Mesendoderm (in vitro differentiated cells): Measurements from ENCODE around the gene IQCK. TPM values are rescaled to one million over a fixed set of nuclear protein-coding genes. Genes with fewer than 3 reads are reported as not detected.

Source experiments
- DNase-seq: peaks from one replicate; pipeline ENCODE4 v3.0.0; 2013
- H2AK5ac ChIP-seq: 2 replicates; pipeline ENCODE4 v1.6.1; 2013; ENCODE audit warnings: low read length, inconsistent platforms
- H2BK120ac ChIP-seq: 2 replicates; pipeline ENCODE4 v1.6.1; 2013; ENCODE audit warnings: low read depth, mild to moderate bottlenecking, low read length, moderate library complexity, mixed read lengths
- H2BK15ac ChIP-seq: replicated peaks from 2 replicates; pipeline ENCODE4 v1.6.1; 2013; ENCODE audit warnings: low read depth, mild to moderate bottlenecking, moderate library complexity
- H2BK5ac ChIP-seq: 2 replicates; pipeline ENCODE4 v1.6.1; 2013; ENCODE audit warnings: low read length, inconsistent platforms
- H3K18ac ChIP-seq: 2 replicates; pipeline ENCODE4 v1.6.1; 2013; ENCODE audit warnings: mild to moderate bottlenecking, low read length, mixed read lengths
- H3K23ac ChIP-seq: one replicate; pipeline ENCODE4 v1.6.1; 2013; ENCODE audit warnings: low read length
- H3K27ac ChIP-seq: 2 replicates; pipeline ENCODE4 v1.5.1; 2013; ENCODE audit warnings: low read depth, mild to moderate bottlenecking, inconsistent platforms, low read length, moderate library complexity
- H3K27me3 ChIP-seq: 2 replicates; pipeline ENCODE4 v1.6.1; 2013; ENCODE audit warnings: low read length, control low read depth, mild to moderate bottlenecking, inconsistent platforms; ENCODE audit not compliant: insufficient read depth, poor library complexity
- H3K36me3 ChIP-seq: 2 replicates; pipeline ENCODE4 v1.6.1; 2013; ENCODE audit warnings: low read length, inconsistent platforms; ENCODE audit not compliant: control insufficient read depth, insufficient read depth
- H3K4ac ChIP-seq: one replicate; pipeline ENCODE4 v1.6.1; 2013; ENCODE audit warnings: low read depth, mild to moderate bottlenecking, low read length, moderate library complexity
- H3K4me1 ChIP-seq: 2 replicates; pipeline ENCODE4 v1.6.1; 2013; ENCODE audit warnings: low read depth, low read length, inconsistent platforms; ENCODE audit not compliant: control insufficient read depth
- H3K4me2 ChIP-seq: 2 replicates; pipeline ENCODE4 v1.6.1; 2013; ENCODE audit warnings: low read length
- H3K4me3 ChIP-seq: 2 replicates; pipeline ENCODE4 v1.5.1; 2013; ENCODE audit warnings: mild to moderate bottlenecking, low read length
- H3K56ac ChIP-seq: one replicate; pipeline ENCODE4 v1.6.1; 2013; ENCODE audit warnings: low read length
- H3K79me1 ChIP-seq: 2 replicates; pipeline ENCODE4 v1.6.1; 2013; ENCODE audit warnings: low read length, inconsistent platforms
- H3K79me2 ChIP-seq: 2 replicates; pipeline ENCODE4 v1.6.1; 2013; ENCODE audit warnings: mild to moderate bottlenecking, low read length; ENCODE audit not compliant: control insufficient read depth, insufficient read depth
- H3K9ac ChIP-seq: 2 replicates; pipeline ENCODE4 v1.6.1; 2013; ENCODE audit warnings: low read length, inconsistent platforms
- H4K5ac ChIP-seq: one replicate; pipeline ENCODE4 v1.6.1; 2013; ENCODE audit warnings: low read length
- H4K8ac ChIP-seq: one replicate; pipeline ENCODE4 v1.6.1; 2013; ENCODE audit warnings: low read depth, mild to moderate bottlenecking, control low read depth, low read length, moderate library complexity
- WGBS: extraction: QIAGEN DNeasy Blood & Tissue Kit; methylation state at CpG from one replicate; pipeline ENCODE4 v1.1.7; 2013; ENCODE audit warnings: low lambda C conversion rate, missing lambda C conversion rate; ENCODE audit not compliant: insufficient coverage; ENCODE audit errors: extremely low coverage; 5-methylcytosine and 5-hydroxymethylcytosine counted together
- small RNA-seq: library from polyadenylated mRNA; stranded (forward); fragments of <200 nt; extraction: miRNeasy Mini kit (QIAGEN cat#:217004); gene quantifications from one replicate; pipeline ENCODE3, GENCODE V24; 2013; ENCODE audit not compliant: insufficient read depth

Gene IQCK

GRCh38 chr16:19898924-19899604, 181.0 kb downstream of the IQCK start:
- no peak overlapping the region for H4K5ac ChIP-seq
- no peaks in the 10 kb centered on the region for H3K36me3 ChIP-seq
- no peak overlapping the region for H2BK120ac ChIP-seq
- no peak overlapping the region for H2AK5ac ChIP-seq
- no peak overlapping the region for H3K4ac ChIP-seq
- WGBS, result no CpG with 5 or more reads among the region's 13 CpGs
- no peak overlapping the region for H4K8ac ChIP-seq
- H3K79me1 ChIP-seq, result no peaks in the 10 kb centered on the region
- H3K56ac ChIP-seq, result peak overlapping the region; percentile 58
- H3K23ac ChIP-seq, result no peak overlapping the region
- no peak overlapping the region for H3K27ac ChIP-seq
- H2BK15ac ChIP-seq, result no peak overlapping the region
- H3K79me2 ChIP-seq, result no peaks in the 10 kb centered on the region
- H3K9ac ChIP-seq, result peak overlapping the region; percentile 30
- DNase-seq, result peak; percentile 79
- no peak overlapping the region for H3K18ac ChIP-seq
- no peak overlapping the region for H3K4me2 ChIP-seq
- no peak overlapping the region for H3K4me3 ChIP-seq
- H3K27me3 ChIP-seq, result no peaks in the 10 kb centered on the region
- no peak overlapping the region for H2BK5ac ChIP-seq
- no peaks in the 10 kb centered on the region for H3K4me1 ChIP-seq

- Histone ChIP-seq H3K79me1 (no peaks in the 10 kb centered on the region), H3K56ac (no peak overlapping the region), H3K23ac (no peak overlapping the region), H3K36me3 (no peaks in the 10 kb centered on the region), H3K4ac (no peak overlapping the region), H3K27me3 (no peaks in the 10 kb centered on the region), H3K4me2 (no peak overlapping the region), H3K27ac (no peak overlapping the region), H3K4me1 (no peaks in the 10 kb centered on the region), H3K9ac (no peak overlapping the region), H4K8ac (no peak overlapping the region), H2BK5ac (no peak overlapping the region), H2AK5ac (no peak overlapping the region), H2BK120ac (no peak overlapping the region), H3K4me3 (no peak overlapping the region), H3K18ac (no peak overlapping the region), H3K79me2 (no peaks in the 10 kb centered on the region), H4K5ac (no peak overlapping the region), H2BK15ac (no peak overlapping the region)
- WGBS, result no CpG with 5 or more reads among the region's 5 CpGs
- no peak for DNase-seq
Observed at GRCh38 chr16:19899605-19899955, 181.5 kb downstream of the IQCK start.

GRCh38 chr16:19901164-19901563, 183.1 kb downstream of the IQCK start:
- Histone ChIP-seq H3K79me2 (no peaks in the 10 kb centered on the region), H2AK5ac (no peak overlapping the region), H3K4me1 (no peaks in the 10 kb centered on the region), H4K5ac (no peak overlapping the region), H3K23ac (no peak overlapping the region), H3K4me2 (no peak overlapping the region), H3K4ac (no peak overlapping the region), H3K18ac (no peak overlapping the region), H3K27ac (no peak overlapping the region), H2BK120ac (no peak overlapping the region), H2BK15ac (no peak overlapping the region), H3K36me3 (no peaks in the 10 kb centered on the region), H4K8ac (no peak overlapping the region), H3K56ac (no peak overlapping the region), H3K79me1 (no peaks in the 10 kb centered on the region), H3K4me3 (no peak overlapping the region), H3K27me3 (no peaks in the 10 kb centered on the region), H3K9ac (no peak overlapping the region), H2BK5ac (no peak overlapping the region)
- whole genome bisulfite sequencing, result no CpG with 5 or more reads among the region's 7 CpGs
- no peak for DNase-seq

DNA sequence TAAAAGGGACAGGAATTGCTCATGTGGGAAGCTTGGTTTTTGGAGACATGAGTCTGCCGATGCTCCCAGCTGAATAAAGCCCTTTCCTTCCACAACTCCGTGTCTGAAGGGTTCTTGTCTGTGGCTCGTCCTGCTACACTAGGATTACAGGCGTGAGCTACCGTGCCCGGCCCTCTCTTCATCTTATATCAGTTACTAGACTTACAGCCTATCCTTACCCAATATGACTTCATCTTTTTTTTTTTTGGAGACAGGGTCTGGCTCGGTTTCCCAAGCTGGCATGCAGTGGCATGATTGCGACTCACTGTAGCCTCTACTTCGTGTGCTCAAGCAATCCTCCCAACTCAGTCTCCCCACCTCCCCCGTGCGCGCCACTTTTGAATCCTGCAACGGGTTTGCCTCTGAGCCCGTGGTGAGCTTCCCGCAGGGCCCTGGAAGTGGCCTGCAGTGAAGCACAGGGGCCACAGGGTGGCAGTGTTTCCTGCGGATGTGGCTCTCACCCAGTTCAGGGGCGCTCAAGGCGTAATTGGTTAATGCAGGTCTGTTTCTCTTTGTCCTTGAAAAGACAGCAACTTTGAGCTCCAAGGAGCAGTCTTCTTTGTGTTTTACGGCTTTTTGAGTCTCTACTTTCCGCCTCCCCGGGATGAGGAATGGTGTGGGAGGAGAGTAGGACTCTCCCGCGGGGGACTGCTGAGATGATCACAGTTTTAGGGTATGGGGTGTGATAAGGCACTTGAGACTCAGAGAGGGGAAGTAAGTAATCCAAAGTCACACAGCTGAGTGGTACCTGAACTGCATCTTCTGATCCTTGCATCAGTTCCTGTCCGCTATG, 189.3 kb downstream of the IQCK start:
- Histone ChIP-seq H3K23ac (no peak overlapping the region), H3K56ac (peak overlapping the region; percentile 80), H2BK15ac (no peak overlapping the region), H2BK5ac (peak overlapping the region; percentile 27), H3K27me3 (no peaks in the 10 kb centered on the region), H3K18ac (peak overlapping the region; percentile 66), H3K36me3 (no peaks in the 10 kb centered on the region), H2AK5ac (no peak overlapping the region), H3K79me1 (no peaks in the 10 kb centered on the region), H4K8ac (no peak overlapping the region), H3K9ac (peak overlapping the region; percentile 48), H3K4me2 (peak overlapping the region; percentile 4), H3K79me2 (no peaks in the 10 kb centered on the region), H3K4me1 (peaks cover 2% of the 10 kb centered on the region), H3K4ac (peak overlapping the region; percentile 62), H3K27ac (peak overlapping the region; percentile 71), H3K4me3 (no peak overlapping the region), H4K5ac (no peak overlapping the region), H2BK120ac (no peak overlapping the region)
- DNase-seq, result peak; percentile 91
- WGBS, result no CpG with 5 or more reads among the region's 24 CpGs

Small RNA genes lying within 50 kb of the gene (small RNA-seq; reads per million reads assigned to genes)
- gene LARP7P2, result not detected
